ENCODE results near the gene ARHGEF12.

DNA sequence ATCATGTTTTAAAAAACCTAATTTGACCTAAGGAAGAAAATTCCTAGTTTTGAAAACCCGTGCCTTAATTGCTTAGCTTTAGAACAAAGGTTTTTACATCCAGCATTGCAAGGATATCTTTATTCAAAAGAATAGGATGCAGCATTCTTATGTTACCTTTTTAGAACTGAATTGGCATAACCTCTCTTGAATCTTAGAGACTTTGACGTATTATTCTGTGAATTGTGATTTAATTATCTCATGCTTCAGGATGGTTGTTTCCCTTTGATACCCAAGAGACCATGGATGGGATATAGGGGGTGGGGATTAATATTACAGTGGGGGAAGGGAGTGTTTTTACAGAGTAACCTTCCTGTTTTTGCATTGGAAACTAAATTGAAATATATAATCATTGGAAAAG is 49.4 kb downstream of the ARHGEF12 start:
- TF ChIP-seq EZH2 (IDR thresholded peaks at IDR 0.05) (no peak), POLR2AphosphoS5 (IDR thresholded peaks at IDR 0.05; ENCODE audit: borderline replicate concordance, low read depth, low read length) (no peak)

All from SK-N-MC (cell line).